ENCODE results near the gene KLHL5.

The KLHL5 gene

DNA sequence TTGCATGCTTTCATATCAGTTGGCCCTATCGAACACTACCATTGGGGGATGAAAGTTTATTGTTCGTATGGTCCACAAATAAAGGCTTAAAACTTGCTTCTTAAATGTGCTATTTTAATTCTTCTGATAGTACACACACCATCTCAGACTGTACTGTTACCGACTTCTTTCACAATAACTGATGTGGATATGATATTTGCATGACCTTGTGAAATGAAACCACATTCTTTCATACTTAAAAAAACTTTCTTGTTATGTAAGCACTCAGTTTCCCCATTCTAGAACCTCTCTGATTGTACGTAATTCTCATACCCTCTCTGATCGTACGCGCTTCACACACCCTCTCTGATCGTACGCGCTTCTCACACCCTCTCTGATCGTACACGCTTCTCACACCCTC lies 108.3 kb downstream of the KLHL5 start:
- DNase-seq (ENCODE audit: low spot score): no peak
- no peak for FAIRE-seq
